Activated CD8-positive, alpha-beta memory T cell treated with anti-CD3 and anti-CD28 coated beads for 48 hours (primary cell): Measurements from ENCODE around the gene XRCC6.
A peak's percentile ranks its signal among the peaks of the same experiment; 100 is the strongest.
"Not testable (repeated sequence)": the region's sequence is repeated elsewhere in the genome, so short reads cannot be mapped to it uniquely, and the experiment has no call there.

Experiments
- DNase-seq, 3 experiments: peaks; one replicate each; pipeline ENCODE4 v3.0.0-alpha.2; 2020; ENCODE audit warnings: low read depth in 2 of 3, low spot score in 2 of 3

XRCC6 gene

DNA sequence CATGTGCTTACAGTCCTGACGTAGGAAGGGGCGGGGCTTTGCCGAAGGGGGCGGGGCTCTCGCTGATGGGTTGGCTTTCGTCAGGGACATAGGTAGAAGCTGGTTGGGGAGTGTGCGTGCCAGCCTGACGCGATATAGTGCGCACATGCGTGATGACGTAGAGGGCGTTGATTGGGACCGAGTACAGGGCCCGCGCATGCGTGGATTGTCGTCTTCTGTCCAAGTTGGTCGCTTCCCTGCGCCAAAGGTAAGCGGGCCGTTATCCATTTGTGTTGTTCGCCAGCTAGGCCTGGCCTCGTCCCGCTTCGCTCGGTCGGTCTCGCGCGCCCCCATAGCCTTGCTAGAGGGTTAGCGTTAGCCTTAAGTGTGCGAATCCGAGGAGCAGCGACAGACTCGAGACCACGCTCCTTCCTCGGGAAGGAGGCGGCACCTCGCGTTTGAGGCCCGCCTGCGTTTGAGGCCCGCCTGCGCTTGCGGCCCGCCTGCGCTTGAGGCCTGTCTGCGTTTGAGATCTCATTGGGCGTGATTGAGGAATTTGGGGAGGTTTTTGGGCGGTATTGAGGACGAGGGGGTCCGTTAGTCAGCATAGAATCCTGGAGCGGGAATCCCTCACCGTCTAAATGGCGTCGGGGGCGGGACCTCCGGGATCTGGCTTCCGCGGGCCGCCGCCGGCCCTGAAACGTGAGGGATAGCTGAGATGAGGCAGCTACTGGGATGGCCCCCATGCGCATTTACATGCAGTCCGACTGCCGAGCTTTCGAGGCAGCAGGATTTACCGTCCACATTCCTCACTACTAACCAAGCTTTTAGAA, at the start of gene XRCC6:
TSS of gene XRCC6 (plus strand) at position 197 of the 812 bp plus-strand sequence. CDS start 710 bp downstream, outside the sequence.
- peak; percentile 99 to 100 (median 100) for DNase-seq

DNA sequence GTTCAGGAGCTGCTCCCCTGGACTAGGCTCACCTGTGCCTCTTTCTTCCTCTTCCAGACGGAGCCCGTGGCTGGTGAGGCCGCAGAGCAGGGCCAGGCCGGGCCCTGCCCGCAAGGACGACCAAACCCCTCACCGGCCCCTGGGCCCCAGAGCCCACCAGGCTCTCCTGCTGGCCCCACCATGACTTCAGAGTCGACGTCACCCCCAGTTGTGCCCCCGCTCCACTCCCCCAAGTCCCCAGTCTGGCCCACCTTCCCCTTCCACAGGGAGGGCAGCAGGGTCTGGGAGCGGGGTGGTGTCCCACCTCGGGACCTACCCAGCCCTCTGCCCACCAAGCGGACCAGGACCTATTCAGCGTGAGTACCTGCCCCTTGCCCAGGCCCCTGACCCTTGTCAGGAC, 49.3 kb upstream of the XRCC6 start:
- DNase-seq: no peak

- DNase-seq: not testable (repeated sequence)
Measured at GRCh38 chr22:41572305-41572704, 48.8 kb upstream of the XRCC6 start.

- DNase-seq: no peak
Measured at GRCh38 chr22:41573677-41574076, 47.4 kb upstream of the XRCC6 start.

DNA sequence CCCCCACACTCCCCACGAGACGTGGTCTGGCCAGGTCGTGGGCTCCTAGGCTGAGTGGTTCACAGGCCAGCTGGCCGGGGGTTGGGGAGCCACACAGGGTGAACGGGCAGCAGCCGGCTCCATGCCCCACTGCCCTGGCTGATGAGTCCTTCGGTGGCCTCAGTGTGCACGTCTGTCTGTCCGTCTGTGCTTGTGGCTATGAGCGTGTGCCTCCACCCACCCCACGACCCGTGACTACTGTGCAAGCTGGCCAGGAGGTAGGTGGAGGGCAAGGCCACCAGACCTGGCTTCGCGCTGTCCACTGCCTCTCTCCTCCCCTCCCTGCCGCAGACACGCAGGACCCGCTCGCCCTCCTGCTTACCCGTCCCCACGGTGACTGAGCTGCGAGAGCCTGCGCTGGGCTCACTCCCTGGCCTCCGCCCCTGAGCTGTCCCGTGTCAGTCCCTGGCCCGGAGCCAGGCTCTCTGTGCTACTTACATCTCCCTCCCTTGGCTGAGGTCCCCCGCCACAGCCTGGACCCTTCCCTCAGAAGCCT, 46.2 kb upstream of the XRCC6 start:
- no peak for DNase-seq

- DNase-seq: no peak
Measured at GRCh38 chr22:41575533-41575932, 45.6 kb upstream of the XRCC6 start.

DNA sequence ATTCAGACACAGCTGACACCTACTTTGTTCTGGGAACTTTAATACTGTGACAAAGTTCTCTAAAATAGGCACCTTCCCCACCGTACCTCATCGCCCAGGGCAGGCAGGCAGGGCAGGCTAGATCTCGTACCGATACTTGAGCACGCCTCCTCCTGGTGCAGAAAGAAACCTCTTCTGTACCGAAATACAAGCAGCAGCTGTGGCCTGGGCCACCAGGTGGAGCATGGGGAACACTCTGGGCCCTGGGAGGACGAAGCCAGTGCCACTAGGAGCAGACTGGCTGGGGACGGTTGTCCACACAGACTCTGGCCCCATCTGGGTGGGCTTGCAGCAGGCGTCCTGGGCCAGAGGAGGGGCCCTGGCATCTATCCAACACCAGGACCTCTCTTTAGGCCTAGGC, 44.2 kb upstream of the XRCC6 start:
- no peak for DNase-seq

- no peak for DNase-seq
Measured at GRCh38 chr22:41578114-41578513, 43.0 kb upstream of the XRCC6 start.

DNA sequence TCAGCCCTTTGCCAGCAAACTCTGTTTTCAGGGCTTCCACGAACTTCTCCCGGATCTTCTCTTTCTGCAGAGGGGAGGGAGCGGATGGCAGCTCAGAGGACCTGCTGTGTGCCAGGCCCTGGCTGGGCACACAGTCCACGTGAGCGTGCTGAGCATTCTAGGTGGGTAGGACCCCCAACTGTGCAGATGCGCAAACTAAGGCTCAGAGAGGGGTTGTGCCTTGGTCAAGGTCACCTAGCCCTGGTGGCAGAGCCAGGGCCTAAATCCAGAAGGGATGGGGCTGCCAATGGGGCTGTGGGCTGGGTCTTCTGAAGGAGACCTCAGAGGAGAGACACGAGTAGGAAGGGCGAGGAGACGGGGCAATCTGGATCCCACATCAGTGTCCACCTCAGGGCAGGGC, 42.3 kb upstream of the XRCC6 start:
- DNase-seq: no peak

DNA sequence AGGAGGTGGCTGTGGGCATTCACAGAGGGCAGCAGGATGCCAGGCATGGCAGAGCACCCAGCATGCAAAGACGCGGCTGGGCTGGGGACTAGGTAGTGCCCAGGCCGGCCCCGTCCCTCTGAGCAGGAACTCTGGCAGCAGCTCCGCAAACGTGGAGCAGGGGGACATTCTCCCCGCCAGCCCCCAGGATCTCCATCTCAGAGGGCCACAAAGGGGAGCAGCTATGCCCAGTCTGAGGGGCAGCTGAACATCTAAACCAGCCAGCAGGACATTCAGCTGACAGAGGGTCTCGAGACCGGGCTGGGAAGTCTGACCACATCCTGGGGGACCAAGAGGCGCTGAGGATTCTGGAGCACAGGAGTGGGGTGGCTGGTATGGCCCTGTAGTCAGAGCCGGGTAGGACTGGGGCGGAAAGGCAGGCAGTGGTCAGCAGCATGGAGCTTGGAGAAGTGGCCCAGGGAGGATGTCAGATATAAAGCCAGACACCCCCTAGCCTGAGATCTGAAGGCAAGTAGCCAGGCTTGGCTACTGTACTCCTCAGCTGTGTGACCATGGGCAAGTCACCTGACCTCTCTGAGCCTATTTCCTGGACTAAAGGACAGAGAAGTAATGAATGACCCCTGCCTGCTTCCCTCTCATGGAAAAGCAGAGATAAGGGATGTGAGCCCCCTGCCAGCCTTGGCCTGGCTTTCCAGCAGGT, 41.6 kb upstream of the XRCC6 start:
- DNase-seq: no peak

DNA sequence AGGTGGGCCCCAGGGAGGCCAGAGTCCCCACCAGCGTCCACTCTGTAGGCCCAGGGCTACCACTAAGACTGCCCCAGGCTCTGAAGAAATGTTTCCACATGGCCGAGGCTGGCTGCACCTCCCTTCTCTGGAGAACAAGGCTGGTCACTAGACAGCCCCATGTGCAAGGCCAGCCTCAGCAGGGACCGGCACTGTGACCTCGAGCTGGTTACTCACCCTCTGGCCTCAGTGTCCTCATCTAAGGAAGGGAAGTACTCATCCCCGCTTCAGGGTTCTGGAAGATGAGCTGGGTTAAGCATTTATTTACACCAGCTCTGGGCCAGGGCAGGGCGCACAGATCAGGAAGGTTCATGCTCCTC, 41.1 kb upstream of the XRCC6 start:
- DNase-seq: no peak

DNA sequence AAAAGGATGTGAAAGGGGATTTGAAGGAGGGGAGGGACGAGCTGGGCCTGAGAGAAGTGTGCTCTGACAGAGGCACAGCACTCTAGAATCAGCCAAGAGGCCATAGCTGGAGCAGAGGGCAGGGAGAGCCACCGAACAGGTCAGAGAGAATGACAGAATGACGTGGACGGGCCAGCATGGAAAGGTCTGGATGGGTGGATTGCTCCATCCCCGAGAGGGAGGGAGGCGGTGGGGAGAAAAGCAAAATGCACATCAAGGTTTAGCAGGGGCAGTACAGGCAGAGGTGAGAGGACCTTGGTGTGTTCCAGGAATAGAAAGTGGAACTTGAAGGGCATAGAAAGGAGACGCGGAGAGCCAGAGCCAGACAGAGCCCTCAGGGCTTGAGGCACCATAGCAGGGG, 38.4 kb upstream of the XRCC6 start:
- DNase-seq: no peak

DNA sequence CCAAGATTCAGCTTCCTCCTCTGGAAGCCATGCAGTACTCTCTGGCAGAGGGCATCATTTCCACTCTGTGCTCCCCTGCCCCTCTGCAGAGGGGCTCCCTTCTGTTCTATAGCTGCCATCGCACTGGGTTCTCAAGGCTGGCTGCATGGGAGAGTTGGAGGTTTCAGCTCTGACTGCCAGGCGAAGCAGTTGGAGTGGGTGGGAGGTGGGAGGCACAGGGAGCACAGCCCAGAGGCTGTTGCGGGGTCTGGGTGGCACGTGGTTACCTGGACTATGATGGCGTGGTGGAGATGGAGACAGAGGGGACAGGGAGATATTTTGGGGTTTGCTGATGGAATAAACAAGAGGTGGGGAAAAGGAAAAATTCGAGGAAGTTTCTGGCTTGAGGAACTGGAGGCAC, 36.2 kb upstream of the XRCC6 start:
- no peak for DNase-seq

DNA sequence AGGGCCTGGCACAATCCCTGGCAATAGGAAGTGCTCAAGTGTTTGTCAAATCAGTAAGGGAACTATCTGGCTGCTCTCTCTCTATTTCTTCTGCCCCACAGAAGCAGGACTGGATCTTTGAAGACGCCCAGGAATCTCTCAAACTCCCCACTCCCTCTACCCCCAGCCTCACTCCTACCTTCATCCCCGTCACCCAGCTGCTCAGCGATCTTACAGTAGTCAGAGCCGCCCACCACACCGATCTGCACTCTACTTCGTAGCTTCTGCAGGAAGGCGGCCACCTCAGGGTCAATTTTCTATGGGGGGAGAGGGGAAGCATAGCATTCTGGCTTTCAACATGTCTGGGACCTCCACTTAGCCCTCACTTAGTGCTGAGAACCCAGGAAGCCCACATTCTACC, 35.2 kb upstream of the XRCC6 start:
- no peak for DNase-seq

GRCh38 chr22:41587347-41587723, 33.8 kb upstream of the XRCC6 start:
- DNase-seq: no peak

DNA sequence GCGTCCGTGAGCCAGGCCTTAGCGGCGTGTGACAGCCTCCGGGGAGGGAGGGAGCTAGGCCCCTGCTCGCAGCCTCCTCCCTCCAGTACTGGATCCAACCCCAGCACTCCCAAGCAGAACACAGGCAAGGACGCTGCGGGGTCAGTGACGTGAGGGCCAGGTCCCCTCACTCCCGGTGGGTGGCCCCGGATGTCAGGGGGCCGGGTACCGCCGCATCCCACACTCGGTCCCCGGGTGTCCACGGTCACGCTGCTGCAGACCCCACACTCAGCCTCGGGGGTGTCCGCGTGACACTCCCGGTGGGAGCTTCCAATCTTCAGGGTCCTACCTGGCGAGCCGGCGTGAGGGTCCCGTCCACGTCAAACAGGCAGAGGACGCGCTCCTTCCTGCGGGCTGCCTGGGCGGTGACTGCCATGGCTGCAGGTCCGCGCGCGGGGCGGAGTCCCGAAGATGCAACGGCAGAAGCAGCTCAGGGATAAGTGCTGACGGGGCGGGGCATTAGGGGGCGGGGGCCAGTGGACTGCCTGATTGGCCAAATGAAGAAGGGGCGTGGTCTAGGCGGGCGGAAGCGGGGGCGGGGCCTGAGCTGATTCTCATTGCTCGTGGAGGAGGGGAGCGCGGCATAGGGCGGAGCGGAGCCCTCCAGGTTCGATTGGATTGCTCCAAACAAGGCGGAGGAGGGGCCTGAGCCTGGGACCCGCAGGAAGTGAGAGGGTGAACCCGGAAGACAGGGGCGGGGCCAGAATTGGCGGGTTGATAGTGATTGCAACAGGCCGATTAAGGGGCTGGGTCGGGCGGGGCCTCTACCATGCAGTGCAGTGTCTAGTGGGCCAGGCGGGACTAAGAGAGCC, 31.5 kb upstream of the XRCC6 start, which contains the start of gene PMM1:
TSS of gene PMM1 (minus strand) at position 450 of the 851 bp plus-strand sequence. CDS start at position 415, 35 bp downstream.
- DNase-seq: peak; percentile 100

- not testable (repeated sequence) for DNase-seq
Measured at GRCh38 chr22:41593336-41593960, 27.6 kb upstream of the XRCC6 start.

DNA sequence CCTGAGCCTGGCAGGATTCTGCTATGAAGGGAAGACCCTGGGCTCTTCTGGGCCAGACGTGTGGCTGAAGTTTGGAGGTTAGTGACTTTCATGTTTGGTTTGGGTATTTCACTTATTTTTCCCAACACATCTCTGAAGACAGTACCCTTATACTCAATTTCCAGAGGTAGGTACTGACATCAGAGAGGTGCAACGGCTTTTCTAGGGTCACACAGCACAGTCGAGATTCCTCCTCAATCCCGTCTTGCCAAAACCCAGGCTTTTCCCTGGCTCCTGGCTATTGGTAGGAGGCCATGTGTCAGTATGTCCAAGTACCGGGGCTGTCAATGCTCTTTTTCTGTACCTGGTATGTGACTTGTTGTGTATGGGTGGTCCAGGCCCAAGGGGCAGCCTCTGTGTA, 25.4 kb upstream of the XRCC6 start:
- DNase-seq: no peak

- peak in 1 of 3 experiments; percentile 24 for DNase-seq
Measured at GRCh38 chr22:41596776-41597634, 24.1 kb upstream of the XRCC6 start.

DNA sequence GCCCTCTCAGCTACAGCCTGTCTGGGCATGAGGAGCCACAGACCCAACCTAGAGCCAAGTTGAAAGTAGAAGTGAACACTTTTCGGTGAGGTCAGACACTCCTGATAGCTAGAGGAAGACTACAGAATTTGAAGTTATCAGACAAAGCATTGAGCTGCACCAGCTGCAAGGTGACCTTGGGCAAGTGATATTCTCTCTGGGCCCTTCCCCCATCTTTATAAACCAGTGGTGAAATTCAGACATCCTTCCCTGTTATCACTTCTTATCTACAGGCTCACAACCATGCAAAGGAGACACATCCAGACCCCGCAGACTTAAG, 23.5 kb upstream of the XRCC6 start:
- no peak for DNase-seq
